Left lobe of liver (tissue), 2 donors: Measurements from ENCODE around the gene PPIG. TPM values are rescaled to one million over a fixed set of nuclear protein-coding genes. Genes with fewer than 3 reads are reported as not detected.
"Not testable (repeated sequence)": the region's sequence is repeated elsewhere in the genome, so short reads cannot be mapped to it uniquely, and the experiment has no call there.

Source experiments
- ATAC-seq: fragments of 200-7000 bp; cut with Tn5 transposase; one replicate; pipeline ENCODE4 v1.9.1; 2020; ENCODE audit warnings: mild to moderate bottlenecking, moderate library complexity
- DNase-seq: peaks from one replicate; pipeline ENCODE4 v3.0.0-alpha.2; 2020; ENCODE audit warnings: low spot score
- total RNA-seq: library from RNA; stranded (reverse); gene quantifications from one replicate; pipeline ENCODE4 v1.2.1, GENCODE V29; 2021
- donor health status: DM: no; HTN: no; CAD: no; lungs with moderate emphysema.
- donor health status: DM: no; HTN: yes; CAD: no.

Gene PPIG
- total RNA-seq, 1 donor from 2014 or later = 23.0 TPM

GRCh38 chr2:169662744-169663143, 78.6 kb downstream of the PPIG start:
- DNase-seq (no peak), ATAC-seq (no peak)

GRCh38 chr2:169663247-169663646, 79.1 kb downstream of the PPIG start:
- no peak for DNase-seq
- ATAC-seq = no peak

- DNase-seq (no peak), ATAC-seq (no peak)
Measured at GRCh38 chr2:169664600-169664977, 80.4 kb downstream of the PPIG start.

- DNase-seq (no peak), ATAC-seq (no peak)
Measured at GRCh38 chr2:169664978-169665930, 81.1 kb downstream of the PPIG start.

GRCh38 chr2:169667583-169667982, 83.4 kb downstream of the PPIG start:
- ATAC-seq = peak; percentile 59
- no peak for DNase-seq

GRCh38 chr2:169670215-169670651, 86.1 kb downstream of the PPIG start:
- ATAC-seq = no peak

GRCh38 chr2:169670937-169671336, 86.8 kb downstream of the PPIG start:
- DNase-seq = no peak
- no peak for ATAC-seq

More at GRCh38 chr2:169670215-169670651, 86.1 kb downstream of the PPIG start:
- no peak for DNase-seq

- no peak for ATAC-seq
- DNase-seq = no peak
Measured at GRCh38 chr2:169672406-169672805, 88.3 kb downstream of the PPIG start.

- DNase-seq = no peak
- ATAC-seq = no peak
Measured at GRCh38 chr2:169673106-169673505, 89.0 kb downstream of the PPIG start.

GRCh38 chr2:169673921-169674320, 89.8 kb downstream of the PPIG start:
- ATAC-seq = no peak
- no peak for DNase-seq

GRCh38 chr2:169676357-169676756, 92.2 kb downstream of the PPIG start:
- DNase-seq (no peak), ATAC-seq (no peak)

GRCh38 chr2:169676850-169677249, 92.7 kb downstream of the PPIG start:
- ATAC-seq (no peak), DNase-seq (no peak)

- DNase-seq (no peak), ATAC-seq (no peak)
Measured at GRCh38 chr2:169683054-169683424, 98.9 kb downstream of the PPIG start.

- ATAC-seq = peak; percentile 97
- peak; percentile 50 for DNase-seq
Measured at GRCh38 chr2:169683425-169684134, 99.4 kb downstream of the PPIG start.

GRCh38 chr2:169684135-169684565, 100.0 kb downstream of the PPIG start:
- DNase-seq = no peak
- ATAC-seq = no peak

GRCh38 chr2:169684712-169685111, 100.6 kb downstream of the PPIG start:
- not testable (repeated sequence) for ATAC-seq, DNase-seq

- not testable (repeated sequence) for DNase-seq, ATAC-seq
Measured at GRCh38 chr2:169686825-169687224, 102.7 kb downstream of the PPIG start.

- DNase-seq, ATAC-seq: not testable (repeated sequence)
Measured at GRCh38 chr2:169687943-169688342, 103.8 kb downstream of the PPIG start.

GRCh38 chr2:169690958-169691357, 106.8 kb downstream of the PPIG start:
- ATAC-seq = no peak

More at GRCh38 chr2:169690958-169691357, 106.8 kb downstream of the PPIG start:
- no peak for DNase-seq
